ENCODE data around the gene LACRT. TPM values are rescaled to one million over a fixed set of nuclear protein-coding genes. Genes with fewer than 3 reads are reported as not detected.

LACRT gene
- total and polyA plus RNA-seq, 2 of the 13 experiments (the other 11 are each of a cell fraction or from before 2014, with no cell fraction given): not detected

- CTCF ChIA-PET (ENCODE audit: low intra/inter-chr PET ratio, low total read pairs): no interaction called here
- ATAC-seq (no peak), DNase-seq (ENCODE audit: low spot score) (no peak), FAIRE-seq (no peak)
- Histone ChIP-seq H3K27me3 (ENCODE audit: control insufficient read depth in 1 of 2, insufficient read depth in 2 of 2, low read length in 2 of 2) (peaks cover 0 to 19% of the 10 kb centered on the region in 2 experiments; a peak in 2 of 5 replicates), H3K79me2 (ENCODE audit: insufficient read depth, low read length) (no peaks in the 10 kb centered on the region), H3K36me3 (replicated peaks in 1 of 2; ENCODE audit: control insufficient read depth in 1 of 2, insufficient read depth in 2 of 2, low read length in 2 of 2) (no peaks in the 10 kb centered on the region), H3K9ac (ENCODE audit: insufficient read depth, low read depth, low read length) (no peak overlapping the region), H3K4me2 (ENCODE audit: low read depth, low read length) (no peak overlapping the region), H3K9me3 (ENCODE audit: low read length) (no peaks in the 10 kb centered on the region), H3K27ac (ENCODE audit: extremely low read length, insufficient read depth, low read length) (no peak overlapping the region), H3K4me1 (ENCODE audit: insufficient read depth, low read length) (no peaks in the 10 kb centered on the region), H3K4me3 (replicated peaks in 1 of 3; ENCODE audit: insufficient read depth in 1 of 3, low read depth in 2 of 3, low read length in 3 of 3) (no peak overlapping the region), H4K20me1 (ENCODE audit: insufficient read depth, low read length) (no peaks in the 10 kb centered on the region), H2AFZ (ENCODE audit: low read length) (no peak overlapping the region)
- no TSS peak for BruUV-seq (replicated peaks)
- POLR2A ChIA-PET: no interaction called here
- TF ChIP-seq ZFY (CRISPR knock-in tag; IDR thresholded peaks at IDR 0.05): no peak
- no peak for TF ChIP-seq KLF11 (CRISPR knock-in tag; IDR thresholded peaks at IDR 0.05)
- TF ChIP-seq, protein P1, sequence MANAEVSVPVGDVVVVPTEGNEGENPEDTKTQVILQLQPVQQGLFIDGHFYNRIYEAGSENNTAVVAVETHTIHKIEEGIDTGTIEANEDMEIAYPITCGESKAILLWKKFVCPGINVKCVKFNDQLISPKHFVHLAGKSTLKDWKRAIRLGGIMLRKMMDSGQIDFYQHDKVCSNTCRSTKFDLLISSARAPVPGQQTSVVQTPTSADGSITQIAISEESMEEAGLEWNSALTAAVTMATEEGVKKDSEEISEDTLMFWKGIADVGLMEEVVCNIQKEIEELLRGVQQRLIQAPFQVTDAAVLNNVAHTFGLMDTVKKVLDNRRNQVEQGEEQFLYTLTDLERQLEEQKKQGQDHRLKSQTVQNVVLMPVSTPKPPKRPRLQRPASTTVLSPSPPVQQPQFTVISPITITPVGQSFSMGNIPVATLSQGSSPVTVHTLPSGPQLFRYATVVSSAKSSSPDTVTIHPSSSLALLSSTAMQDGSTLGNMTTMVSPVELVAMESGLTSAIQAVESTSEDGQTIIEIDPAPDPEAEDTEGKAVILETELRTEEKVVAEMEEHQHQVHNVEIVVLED (CRISPR knock-in tag; IDR thresholded peaks at IDR 0.05; ENCODE audit: borderline replicate concordance): no peak
- intact Hi-C loops (cut with micrococcal nuclease; ENCODE audit: unreplicated experiment): no loop called here
- in situ Hi-C loops (cut with HindIII; ENCODE audit: extremely low pct_ligation_motif_present, low pct_unique_long_range_greater_than_20kb): no loop called here
- WGBS (ENCODE audit: low lambda C conversion rate): 0% methylated on average over 1 of the region's 1 CpG
These were observed 48.0 kb upstream of the LACRT start for GRCh38 chr12:54682674-54683073.

- DNase-seq (ENCODE audit: low spot score) (peak; percentile 19), FAIRE-seq (peak; percentile 34), ATAC-seq (peak; percentile 93)
- intact Hi-C loops (cut with micrococcal nuclease; ENCODE audit: unreplicated experiment) (no loop called here), in situ Hi-C loops (cut with HindIII; ENCODE audit: extremely low pct_ligation_motif_present, low pct_unique_long_range_greater_than_20kb) (no loop called here)
- Histone ChIP-seq H3K27ac (ENCODE audit: extremely low read length, insufficient read depth, low read length) (no peak overlapping the region), H3K79me2 (ENCODE audit: insufficient read depth, low read length) (no peaks in the 10 kb centered on the region), H3K9me3 (ENCODE audit: low read length) (no peaks in the 10 kb centered on the region), H3K4me2 (ENCODE audit: low read depth, low read length) (no peak overlapping the region), H3K36me3 (replicated peaks in 1 of 2; ENCODE audit: control insufficient read depth in 1 of 2, insufficient read depth in 2 of 2, low read length in 2 of 2) (no peaks in the 10 kb centered on the region), H4K20me1 (ENCODE audit: insufficient read depth, low read length) (no peaks in the 10 kb centered on the region), H3K4me3 (replicated peaks in 1 of 3; ENCODE audit: insufficient read depth in 1 of 3, low read depth in 2 of 3, low read length in 3 of 3) (no peak overlapping the region), H3K4me1 (ENCODE audit: insufficient read depth, low read length) (no peaks in the 10 kb centered on the region), H3K9ac (ENCODE audit: insufficient read depth, low read depth, low read length) (no peak overlapping the region), H3K27me3 (ENCODE audit: control insufficient read depth in 1 of 2, insufficient read depth in 2 of 2, low read length in 2 of 2) (peaks cover 0 to 19% of the 10 kb centered on the region in 2 experiments; a peak in 2 of 5 replicates), H2AFZ (ENCODE audit: low read length) (no peak overlapping the region)
- peak; percentile 28 for TF ChIP-seq CTCF (CRISPR knock-in tag; IDR thresholded peaks at IDR 0.05)
- TF ChIP-seq AGO2 (optimal IDR thresholded peaks at IDR 0.05; ENCODE audit: low read depth, low read length): no peak
- no peak for TF ChIP-seq ELF1 (CRISPR knock-in tag; IDR thresholded peaks at IDR 0.05)
- BruUV-seq (replicated peaks): no TSS peak
- WGBS (ENCODE audit: low lambda C conversion rate): 0% methylated on average over 3 of the region's 3 CpGs
- POLR2A ChIA-PET: no interaction called here
- CTCF ChIA-PET (ENCODE audit: low intra/inter-chr PET ratio, low total read pairs): no interaction called here
These were observed 45.7 kb upstream of the LACRT start for GRCh38 chr12:54680374-54680773.
